NCI-H2029 (cell line): ENCODE measurements around the gene NAV2.

Experiments
- DNase-seq: peaks from one replicate; lab custom pipeline; 2025; lab: John Stamatoyannopoulos, UW

The NAV2 gene

GRCh38 chr11:19718951-19719350 lies 6.3 kb downstream of the NAV2 start:
- DNase-seq = no peak

- no peak for DNase-seq
Observed at GRCh38 chr11:19719960-19720359, 7.3 kb downstream of the NAV2 start.

GRCh38 chr11:19721176-19721575 lies 8.5 kb downstream of the NAV2 start:
- no peak for DNase-seq

GRCh38 chr11:19722702-19723101 lies 10.1 kb downstream of the NAV2 start:
- DNase-seq = no peak

GRCh38 chr11:19723572-19724342 lies 11.1 kb downstream of the NAV2 start:
- no peak for DNase-seq

- no peak for DNase-seq
Observed at GRCh38 chr11:19724765-19725164, 12.1 kb downstream of the NAV2 start.

- DNase-seq = no peak
Observed at GRCh38 chr11:19725379-19726079, 12.9 kb downstream of the NAV2 start.

GRCh38 chr11:19727246-19727645 lies 14.6 kb downstream of the NAV2 start:
- DNase-seq = no peak

GRCh38 chr11:19728436-19728835 lies 15.8 kb downstream of the NAV2 start:
- DNase-seq = no peak

GRCh38 chr11:19729141-19729540 lies 16.5 kb downstream of the NAV2 start:
- no peak for DNase-seq

- no peak for DNase-seq
Observed at GRCh38 chr11:19730373-19730772, 17.7 kb downstream of the NAV2 start.

- DNase-seq = no peak
Observed at GRCh38 chr11:19734171-19734570, 21.5 kb downstream of the NAV2 start.

- no peak for DNase-seq
Observed at GRCh38 chr11:19735157-19735908, 22.7 kb downstream of the NAV2 start.

GRCh38 chr11:19735909-19736498 lies 23.4 kb downstream of the NAV2 start:
- DNase-seq = no peak

- no peak for DNase-seq
Observed at GRCh38 chr11:19736831-19737230, 24.2 kb downstream of the NAV2 start.

- no peak for DNase-seq
Observed at GRCh38 chr11:19737575-19737974, 24.9 kb downstream of the NAV2 start.

- DNase-seq = no peak
Observed at GRCh38 chr11:19738124-19738523, 25.5 kb downstream of the NAV2 start.

- DNase-seq = no peak
Observed at GRCh38 chr11:19739872-19740271, 27.2 kb downstream of the NAV2 start.

- DNase-seq = no peak
Observed at GRCh38 chr11:19740586-19740985, 27.9 kb downstream of the NAV2 start.

GRCh38 chr11:19742588-19743292 lies 30.1 kb downstream of the NAV2 start:
- peak; percentile 59 for DNase-seq

GRCh38 chr11:19743622-19744021 lies 31.0 kb downstream of the NAV2 start:
- no peak for DNase-seq

- DNase-seq = no peak
Observed at GRCh38 chr11:19744130-19744529, 31.5 kb downstream of the NAV2 start.
